KMS-11 (cell line): ENCODE results near the gene COL10A1.

ENCODE experiments used
- H2AFZ ChIP-seq: fragments of 200-600 bp; sonication (generic); 2 replicates; pipeline ENCODE4 v1.6.1; 2016; ENCODE audit warnings: antibody characterized with exemption, mixed run types, low read depth
- H3K27ac ChIP-seq: fragments of 200-600 bp; sonication (generic); 2 replicates; pipeline ENCODE4 v1.6.1; 2016; ENCODE audit warnings: mild to moderate bottlenecking, mixed run types
- H3K27me3 ChIP-seq: fragments of 200-600 bp; sonication (generic); 2 replicates; pipeline ENCODE4 v1.6.1; 2017; ENCODE audit warnings: mild to moderate bottlenecking, low read depth, mixed run types, moderate library complexity; ENCODE audit not compliant: insufficient read depth
- H3K36me3 ChIP-seq: fragments of 200-600 bp; sonication (generic); 2 replicates; pipeline ENCODE4 v1.6.1; 2017; ENCODE audit warnings: mild to moderate bottlenecking, mixed run types; ENCODE audit not compliant: insufficient read depth
- H3K4me1 ChIP-seq: fragments of 200-600 bp; sonication (generic); 2 replicates; pipeline ENCODE4 v1.6.1; 2016; ENCODE audit warnings: mild to moderate bottlenecking, low read depth, mixed run types; ENCODE audit not compliant: poor library complexity, severe bottlenecking
- H3K4me2 ChIP-seq: fragments of 200-600 bp; sonication (generic); 2 replicates; pipeline ENCODE4 v1.7.0; 2016; ENCODE audit warnings: mild to moderate bottlenecking, mixed run types
- H3K4me3 ChIP-seq: fragments of 200-600 bp; sonication (generic); IDR thresholded peaks from 2 replicates; pipeline ENCODE4 v1.6.1; 2017; ENCODE audit warnings: low read depth, low read length, mixed read lengths; ENCODE audit not compliant: insufficient read depth
- H3K79me2 ChIP-seq: fragments of 200-600 bp; sonication (generic); 2 replicates; pipeline ENCODE4 v1.6.1; 2016; ENCODE audit warnings: low read depth, mixed run types; ENCODE audit not compliant: insufficient read depth
- H3K9ac ChIP-seq: fragments of 200-600 bp; sonication (generic); 2 replicates; pipeline ENCODE4 v1.6.1; 2016; ENCODE audit warnings: mild to moderate bottlenecking, mixed run types
- H4K20me1 ChIP-seq: fragments of 200-600 bp; sonication (generic); 2 replicates; pipeline ENCODE4 v1.6.1; 2016; ENCODE audit warnings: mild to moderate bottlenecking, mixed run types; ENCODE audit not compliant: insufficient read depth
- TF ChIP-seq, protein P1 (sequence below): fragments of 200-600 bp; sonication (generic); conservative IDR thresholded peaks from 2 replicates; pipeline ENCODE4 v1.6.1; 2017; ENCODE audit warnings: low read depth, mild to moderate bottlenecking, antibody characterized with exemption, low read length, moderate library complexity, mixed read lengths

Gene COL10A1

DNA sequence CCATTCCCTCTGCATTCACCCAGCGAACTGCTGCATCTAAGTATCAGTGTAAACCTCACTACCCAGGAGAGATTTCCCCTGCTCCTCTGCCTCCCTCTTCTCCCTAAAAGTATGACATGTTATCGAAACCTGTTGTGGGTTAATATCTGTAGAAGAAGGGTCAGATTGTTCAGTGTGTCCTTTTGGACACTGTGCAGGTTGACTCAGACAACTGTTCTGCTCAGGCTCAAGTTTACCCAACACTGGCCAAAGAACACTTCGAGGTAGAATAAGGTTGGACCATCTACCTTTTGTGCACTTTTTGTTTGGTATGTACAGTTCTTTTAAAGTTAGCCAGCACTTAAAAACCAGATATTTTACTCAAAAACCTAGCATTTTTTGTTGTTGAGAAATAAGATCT is 20.7 kb downstream of the COL10A1 start:
- Histone ChIP-seq H3K27ac (no peak overlapping the region), H2AFZ (no peak overlapping the region), H4K20me1 (no peaks in the 10 kb centered on the region), H3K36me3 (no peaks in the 10 kb centered on the region), H3K4me3 (no peak overlapping the region), H3K9ac (no peak overlapping the region), H3K4me1 (peaks cover 9% of the 10 kb centered on the region), H3K4me2 (no peak overlapping the region), H3K79me2 (no peaks in the 10 kb centered on the region), H3K27me3 (no peaks in the 10 kb centered on the region)
- TF ChIP-seq, protein P1, sequence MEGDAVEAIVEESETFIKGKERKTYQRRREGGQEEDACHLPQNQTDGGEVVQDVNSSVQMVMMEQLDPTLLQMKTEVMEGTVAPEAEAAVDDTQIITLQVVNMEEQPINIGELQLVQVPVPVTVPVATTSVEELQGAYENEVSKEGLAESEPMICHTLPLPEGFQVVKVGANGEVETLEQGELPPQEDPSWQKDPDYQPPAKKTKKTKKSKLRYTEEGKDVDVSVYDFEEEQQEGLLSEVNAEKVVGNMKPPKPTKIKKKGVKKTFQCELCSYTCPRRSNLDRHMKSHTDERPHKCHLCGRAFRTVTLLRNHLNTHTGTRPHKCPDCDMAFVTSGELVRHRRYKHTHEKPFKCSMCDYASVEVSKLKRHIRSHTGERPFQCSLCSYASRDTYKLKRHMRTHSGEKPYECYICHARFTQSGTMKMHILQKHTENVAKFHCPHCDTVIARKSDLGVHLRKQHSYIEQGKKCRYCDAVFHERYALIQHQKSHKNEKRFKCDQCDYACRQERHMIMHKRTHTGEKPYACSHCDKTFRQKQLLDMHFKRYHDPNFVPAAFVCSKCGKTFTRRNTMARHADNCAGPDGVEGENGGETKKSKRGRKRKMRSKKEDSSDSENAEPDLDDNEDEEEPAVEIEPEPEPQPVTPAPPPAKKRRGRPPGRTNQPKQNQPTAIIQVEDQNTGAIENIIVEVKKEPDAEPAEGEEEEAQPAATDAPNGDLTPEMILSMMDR, result no peak

DNA sequence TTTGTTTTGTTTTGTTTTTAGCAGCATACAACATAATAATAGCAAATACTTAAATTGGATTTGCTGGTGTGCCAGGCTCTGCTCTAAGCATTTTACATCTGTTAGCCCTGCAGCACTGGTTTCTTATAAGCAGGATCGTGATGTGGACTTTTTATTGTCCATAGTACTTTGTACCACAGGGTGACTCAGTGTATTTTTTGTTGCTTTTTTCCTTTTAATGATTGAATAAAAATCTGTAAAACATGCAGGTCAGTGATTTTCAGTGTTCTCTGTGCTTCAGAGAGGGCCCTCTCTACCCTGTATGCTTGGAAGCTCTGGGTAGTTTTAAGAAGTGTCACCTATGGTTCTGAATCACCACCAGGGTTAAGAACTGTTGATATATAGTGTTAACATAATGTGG is 21.3 kb downstream of the COL10A1 start:
- Histone ChIP-seq H3K36me3 (no peaks in the 10 kb centered on the region), H3K4me1 (peaks cover 12% of the 10 kb centered on the region), H3K27ac (no peak overlapping the region), H3K79me2 (no peaks in the 10 kb centered on the region), H4K20me1 (no peaks in the 10 kb centered on the region), H2AFZ (no peak overlapping the region), H3K27me3 (no peaks in the 10 kb centered on the region), H3K4me3 (no peak overlapping the region), H3K4me2 (no peak overlapping the region), H3K9ac (no peak overlapping the region)
- TF ChIP-seq, protein P1, result no peak

DNA sequence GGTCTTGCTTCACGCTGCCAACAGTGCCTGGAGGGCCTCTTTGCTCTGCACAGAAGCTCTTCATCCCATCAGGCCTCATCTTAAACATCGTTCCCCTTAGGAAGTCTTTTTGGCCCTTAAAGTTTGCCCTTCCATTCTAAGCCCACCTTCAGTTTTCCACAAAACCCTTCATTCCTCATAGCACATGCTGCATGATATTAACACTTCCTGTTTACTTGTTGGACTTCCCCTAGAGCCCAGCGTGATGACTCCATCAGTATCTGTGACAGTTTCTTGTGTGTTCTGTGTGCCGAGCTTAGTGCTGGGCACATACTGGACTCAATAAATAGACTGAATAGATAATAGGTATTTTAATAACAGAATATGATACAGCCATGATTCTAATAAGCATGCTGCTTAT is 23.1 kb downstream of the COL10A1 start:
- Histone ChIP-seq H3K27ac (no peak overlapping the region), H3K4me3 (no peak overlapping the region), H3K9ac (no peak overlapping the region), H3K27me3 (no peaks in the 10 kb centered on the region), H3K79me2 (no peaks in the 10 kb centered on the region), H4K20me1 (no peaks in the 10 kb centered on the region), H2AFZ (no peak overlapping the region), H3K36me3 (no peaks in the 10 kb centered on the region), H3K4me2 (no peak overlapping the region; the same call in 1 of the 2 replicates), H3K4me1 (peaks cover 12% of the 10 kb centered on the region)
- TF ChIP-seq, protein P1, result no peak

DNA sequence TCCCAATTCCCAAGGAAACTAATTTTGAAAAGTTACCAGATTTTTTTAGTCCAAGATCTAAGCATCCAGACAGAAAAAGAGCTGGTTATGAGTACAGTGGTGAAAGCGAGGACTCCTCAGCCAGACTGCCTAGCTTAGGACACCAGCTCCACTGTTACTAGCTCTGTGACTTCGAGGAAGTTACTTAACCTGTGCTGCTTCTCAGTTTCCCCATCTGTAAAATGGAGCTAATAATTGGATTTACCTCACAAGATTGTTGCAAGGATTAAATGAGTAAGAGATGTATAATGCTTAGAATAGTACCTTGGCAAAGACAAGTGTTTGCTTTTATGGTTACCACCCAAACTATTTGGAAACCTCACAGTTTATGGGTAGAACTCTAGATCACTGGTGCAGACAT is 24.1 kb downstream of the COL10A1 start:
- no peak overlapping the region for H3K4me3 ChIP-seq
- TF ChIP-seq, protein P1, result no peak
- peaks cover 12% of the 10 kb centered on the region for H3K4me1 ChIP-seq
- H3K27ac ChIP-seq, result no peak overlapping the region
- 0 out of 2 replicates have a peak overlapping the region, but pooled peaks have one; percentile 95 for H2AFZ ChIP-seq
- no peaks in the 10 kb centered on the region for H3K27me3 ChIP-seq
- no peaks in the 10 kb centered on the region for H4K20me1 ChIP-seq
- H3K9ac ChIP-seq, result peak overlapping the region; percentile 83; the same call in 1 of the 2 replicates
- no peaks in the 10 kb centered on the region for H3K36me3 ChIP-seq
- peak overlapping the region; percentile 62 for H3K4me2 ChIP-seq
- no peaks in the 10 kb centered on the region for H3K79me2 ChIP-seq
